ENCODE results near the gene SPRED2.
A peak's percentile ranks its signal among the peaks of the same experiment; 100 is the strongest.

SPRED2 gene

DNA sequence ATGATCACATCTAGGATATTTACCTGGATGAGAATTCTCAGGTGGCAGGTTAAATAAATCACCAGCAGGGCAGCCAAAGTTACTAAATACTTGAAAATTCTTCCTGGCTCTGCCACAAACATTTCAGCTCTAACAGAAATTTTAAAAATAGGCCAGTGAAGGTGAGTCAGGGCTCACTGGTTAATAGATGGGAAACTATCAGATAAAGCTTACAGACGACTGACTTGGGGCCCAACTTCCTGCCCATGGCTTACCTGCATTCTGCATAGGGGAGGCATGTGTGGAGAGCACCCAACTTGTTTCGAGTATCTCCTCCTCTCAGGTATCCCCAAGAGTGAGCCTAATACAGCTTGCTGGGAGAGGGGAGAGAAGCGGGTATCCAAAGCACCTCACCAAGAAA is 57.8 kb downstream of the SPRED2 start:
- DNase-seq, result no peak
- Histone ChIP-seq H3K4me2 (ENCODE audit: insufficient read depth, low read length) (no peak overlapping the region), H3K9me3 (ENCODE audit: insufficient read depth, low read length, severe bottlenecking) (no peaks in the 10 kb centered on the region), H3K4me3 (ENCODE audit: low read depth in 1 of 2, low read length in 2 of 2) (no peak overlapping the region), H3K27ac (ENCODE audit: low read length) (peak overlapping the region; percentile 10; the same call in 1 of the 2 replicates), H3K27me3 (ENCODE audit: insufficient read depth, low read length, poor library complexity) (no peaks in the 10 kb centered on the region), H3K36me3 (ENCODE audit: insufficient read depth, low read length) (peaks cover 10% of the 10 kb centered on the region), H3K79me2 (ENCODE audit: insufficient read depth, low read length) (peaks cover 98% of the 10 kb centered on the region), H4K20me1 (ENCODE audit: insufficient read depth, low read length) (peaks cover 82% of the 10 kb centered on the region), H3K4me1 (ENCODE audit: insufficient read depth, low read length) (peaks cover 23% of the 10 kb centered on the region), H3K9ac (ENCODE audit: low read depth, low read length) (no peak overlapping the region), H2AFZ (ENCODE audit: low read depth, low read length) (no peak overlapping the region)
- ATAC-seq (ENCODE audit: insufficient read depth, low read depth), result 0 out of 3 replicates have a peak, but pooled peaks have one; percentile 18
- no peak for TF ChIP-seq CTCF (IDR thresholded peaks at IDR 0.05; ENCODE audit: borderline replicate concordance, extremely low read depth, low read length, poor library complexity, severe bottlenecking)

DNA sequence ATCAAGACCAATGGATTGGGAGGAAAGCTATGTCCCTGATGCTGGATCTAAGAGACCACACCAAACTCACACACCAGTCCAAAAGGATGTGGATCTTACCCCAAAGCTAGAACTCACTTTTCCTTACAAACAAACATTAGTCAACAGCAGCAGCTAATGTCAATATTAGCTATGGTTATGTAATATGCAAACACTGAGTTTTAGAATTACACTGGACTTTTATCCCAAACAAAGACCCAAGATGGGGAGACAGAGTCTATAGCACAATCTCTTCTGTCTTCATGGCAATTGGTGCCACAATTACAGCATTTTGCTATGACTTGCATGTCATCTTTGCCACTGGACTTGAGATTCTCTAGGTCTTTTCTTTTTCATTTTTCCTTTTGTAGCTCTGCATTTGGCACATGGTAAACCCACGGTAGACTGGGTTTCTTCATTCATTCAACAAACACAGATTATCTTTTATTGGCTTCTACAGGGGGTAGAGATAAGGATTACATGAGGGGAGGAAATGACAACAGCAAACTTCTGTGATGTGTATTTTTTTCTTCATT is 59.0 kb downstream of the SPRED2 start:
- no peaks in the 10 kb centered on the region for H3K9me3 ChIP-seq (ENCODE audit: insufficient read depth, low read length, severe bottlenecking)
- H3K9ac ChIP-seq (ENCODE audit: low read depth, low read length), result no peak overlapping the region
- no peaks in the 10 kb centered on the region for H3K27me3 ChIP-seq (ENCODE audit: insufficient read depth, low read length, poor library complexity)
- H3K4me2 ChIP-seq (ENCODE audit: insufficient read depth, low read length), result no peak overlapping the region
- H3K27ac ChIP-seq (ENCODE audit: low read length), result no peak overlapping the region
- H3K36me3 ChIP-seq (ENCODE audit: insufficient read depth, low read length), result peaks cover 9% of the 10 kb centered on the region; the same call in 1 of the 2 replicates
- H3K4me1 ChIP-seq (ENCODE audit: insufficient read depth, low read length), result peaks cover 23% of the 10 kb centered on the region
- peaks cover 82% of the 10 kb centered on the region for H4K20me1 ChIP-seq (ENCODE audit: insufficient read depth, low read length)
- TF ChIP-seq CTCF (IDR thresholded peaks at IDR 0.05; ENCODE audit: borderline replicate concordance, extremely low read depth, low read length, poor library complexity, severe bottlenecking) (no peak), EZH2 (IDR thresholded peaks at IDR 0.05; ENCODE audit: borderline replicate concordance, low read depth, low read length, severe bottlenecking) (no peak)
- H3K79me2 ChIP-seq (ENCODE audit: insufficient read depth, low read length), result peaks cover 98% of the 10 kb centered on the region
- ATAC-seq (ENCODE audit: insufficient read depth, low read depth) (no peak), DNase-seq (no peak)
- no peak overlapping the region for H2AFZ ChIP-seq (ENCODE audit: low read depth, low read length)
- no peak overlapping the region for H3K4me3 ChIP-seq (ENCODE audit: low read depth in 1 of 2, low read length in 2 of 2)

DNA sequence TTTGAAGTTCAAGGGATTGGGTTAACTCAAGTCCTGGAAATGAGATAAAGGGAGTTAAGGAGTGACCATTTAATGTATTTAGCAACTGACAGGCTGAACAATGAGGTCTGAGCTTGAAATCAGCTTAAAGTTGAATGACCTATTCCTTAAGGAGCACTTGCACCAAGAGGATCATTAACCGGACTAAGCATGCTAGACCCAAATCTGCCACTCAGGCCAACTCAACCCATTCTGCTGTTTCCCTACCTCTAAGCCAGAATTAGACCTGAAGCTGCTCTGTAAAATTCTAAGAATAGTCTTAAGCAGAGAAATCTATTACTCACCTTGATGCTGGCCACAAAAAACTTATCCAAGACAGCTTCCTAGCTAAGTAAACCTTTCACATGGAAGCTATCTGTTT is 59.8 kb downstream of the SPRED2 start:
- Histone ChIP-seq H3K36me3 (ENCODE audit: insufficient read depth, low read length) (peaks cover 5% of the 10 kb centered on the region; the same call in 1 of the 2 replicates), H3K27ac (ENCODE audit: low read length) (peak overlapping the region; percentile 11; the same call in 1 of the 2 replicates), H3K27me3 (ENCODE audit: insufficient read depth, low read length, poor library complexity) (no peaks in the 10 kb centered on the region), H3K4me1 (ENCODE audit: insufficient read depth, low read length) (peaks cover 23% of the 10 kb centered on the region), H3K4me3 (ENCODE audit: low read depth in 1 of 2, low read length in 2 of 2) (no peak overlapping the region), H2AFZ (ENCODE audit: low read depth, low read length) (no peak overlapping the region), H4K20me1 (ENCODE audit: insufficient read depth, low read length) (peaks cover 80% of the 10 kb centered on the region), H3K4me2 (ENCODE audit: insufficient read depth, low read length) (no peak overlapping the region), H3K79me2 (ENCODE audit: insufficient read depth, low read length) (peaks cover 98% of the 10 kb centered on the region), H3K9ac (ENCODE audit: low read depth, low read length) (no peak overlapping the region), H3K9me3 (ENCODE audit: insufficient read depth, low read length, severe bottlenecking) (no peaks in the 10 kb centered on the region)
- ATAC-seq (ENCODE audit: insufficient read depth, low read depth) (no peak), DNase-seq (no peak)
- TF ChIP-seq CTCF (IDR thresholded peaks at IDR 0.05; ENCODE audit: borderline replicate concordance, extremely low read depth, low read length, poor library complexity, severe bottlenecking), result no peak
- TF ChIP-seq EZH2 (IDR thresholded peaks at IDR 0.05; ENCODE audit: borderline replicate concordance, low read depth, low read length, severe bottlenecking), result no peak

All from DND-41 (cell line).